GM06990 (cell line): ENCODE measurements around the gene GTPBP1.

Experiments
- DNase-seq: peaks from one replicate; pipeline ENCODE4 v3.0.0-alpha.2; 2011; ENCODE audit not compliant: insufficient read length; ENCODE audit errors: extremely low read depth
- H3K27me3 ChIP-seq: replicated peaks from 2 replicates; pipeline ENCODE4 v1.6.0; 2011; ENCODE audit warnings: low read length; ENCODE audit not compliant: control insufficient read depth, insufficient read depth
- H3K36me3 ChIP-seq: 2 replicates; pipeline ENCODE4 v1.5.1; 2011; ENCODE audit warnings: low read length; ENCODE audit not compliant: control insufficient read depth, insufficient read depth
- H3K4me3 ChIP-seq: replicated peaks from 2 replicates; pipeline ENCODE4 v1.5.1; 2011; ENCODE audit warnings: low read depth, mild to moderate bottlenecking, control low read depth, low read length
- CTCF ChIP-seq: IDR thresholded peaks from 2 replicates; pipeline ENCODE4 v1.5.1; 2011; ENCODE audit warnings: low read length, control low read depth, mild to moderate bottlenecking, inconsistent platforms; ENCODE audit not compliant: insufficient read depth, poor library complexity, severe bottlenecking

The GTPBP1 gene

GRCh38 chr22:38707346-38707745 lies 1.6 kb downstream of the GTPBP1 start:
- Histone ChIP-seq H3K27me3 (no peaks in the 10 kb centered on the region), H3K36me3 (peaks cover 6% of the 10 kb centered on the region), H3K4me3 (peak overlapping the region; percentile 92)
- no peak for TF ChIP-seq CTCF
- DNase-seq: no peak

GRCh38 chr22:38707984-38708383 lies 2.2 kb downstream of the GTPBP1 start:
- Histone ChIP-seq H3K4me3 (peak overlapping the region; percentile 92), H3K27me3 (no peaks in the 10 kb centered on the region), H3K36me3 (peaks cover 10% of the 10 kb centered on the region)
- no peak for DNase-seq
- TF ChIP-seq CTCF: no peak

- Histone ChIP-seq H3K36me3 (peaks cover 10% of the 10 kb centered on the region), H3K4me3 (no peak overlapping the region; the same call in 1 of the 2 replicates), H3K27me3 (no peaks in the 10 kb centered on the region)
- TF ChIP-seq CTCF: no peak
- DNase-seq: no peak
These were observed 3.6 kb downstream of the GTPBP1 start for GRCh38 chr22:38709306-38709705.

GRCh38 chr22:38710351-38710750 lies 4.6 kb downstream of the GTPBP1 start:
- no peak for TF ChIP-seq CTCF
- H3K36me3 ChIP-seq: peaks cover 16% of the 10 kb centered on the region
- no peak for DNase-seq
- no peak overlapping the region for H3K4me3 ChIP-seq
- no peaks in the 10 kb centered on the region for H3K27me3 ChIP-seq

- DNase-seq: no peak
- Histone ChIP-seq H3K4me3 (no peak overlapping the region), H3K36me3 (peaks cover 17% of the 10 kb centered on the region), H3K27me3 (no peaks in the 10 kb centered on the region)
- TF ChIP-seq CTCF: no peak
These were observed 5.1 kb downstream of the GTPBP1 start for GRCh38 chr22:38710866-38711265.
